Stimulated activated CD8-positive, alpha-beta memory T cell treated with anti-CD3 and anti-CD28 coated beads, Interleukin-15, amount 100 ng/mL, for 24 hours (primary cell): Measurements from ENCODE around the gene AXL.

Experiments used
- DNase-seq: peaks from one replicate; pipeline ENCODE4 v3.0.0-alpha.2; 2020; ENCODE audit warnings: low read depth

The AXL gene

GRCh38 chr19:41235480-41235879, 16.5 kb downstream of the AXL start:
- no peak for DNase-seq

GRCh38 chr19:41238244-41238643, 19.2 kb downstream of the AXL start:
- DNase-seq = no peak

- DNase-seq = no peak
These were observed 20.3 kb downstream of the AXL start for GRCh38 chr19:41239363-41239762.

- no peak for DNase-seq
These were observed 21.0 kb downstream of the AXL start for GRCh38 chr19:41239961-41240574.

GRCh38 chr19:41241859-41242258, 22.8 kb downstream of the AXL start:
- DNase-seq = no peak

- no peak for DNase-seq
These were observed 25.1 kb downstream of the AXL start for GRCh38 chr19:41244117-41244516.

GRCh38 chr19:41245843-41246242, 26.8 kb downstream of the AXL start:
- no peak for DNase-seq

GRCh38 chr19:41248895-41249294, 29.9 kb downstream of the AXL start:
- DNase-seq = no peak

GRCh38 chr19:41249707-41250423, 30.8 kb downstream of the AXL start:
- no peak for DNase-seq

GRCh38 chr19:41253660-41254059, 34.6 kb downstream of the AXL start:
- no peak for DNase-seq

GRCh38 chr19:41255171-41255570, 36.1 kb downstream of the AXL start:
- no peak for DNase-seq

- no peak for DNase-seq
These were observed 42.6 kb downstream of the AXL start for GRCh38 chr19:41261474-41262190.

- DNase-seq = peak; percentile 54
These were observed 44.2 kb downstream of the AXL start for GRCh38 chr19:41263042-41263849.

GRCh38 chr19:41263850-41264580, 45.0 kb downstream of the AXL start, which contains the start of gene HNRNPUL1:
TSS of gene HNRNPUL1 (plus strand) at chr19:41264372. CDS start at chr19:41264504, 132 bp downstream.
- peak; percentile 95 for DNase-seq

- peak; percentile 26 for DNase-seq
These were observed 45.8 kb downstream of the AXL start for GRCh38 chr19:41264581-41265394.

- no peak for DNase-seq
These were observed 46.6 kb downstream of the AXL start for GRCh38 chr19:41265395-41266153.

- no peak for DNase-seq
These were observed 50.0 kb downstream of the AXL start for GRCh38 chr19:41269055-41269454.

- DNase-seq = no peak
These were observed 50.5 kb downstream of the AXL start for GRCh38 chr19:41269571-41269970.

- no peak for DNase-seq
These were observed 54.1 kb downstream of the AXL start for GRCh38 chr19:41273076-41273475.

GRCh38 chr19:41274802-41275201, 55.8 kb downstream of the AXL start:
- DNase-seq = no peak
